IMR-90 (cell line): ENCODE data around the gene RNF40. TPM values are rescaled to one million over a fixed set of nuclear protein-coding genes. Genes with fewer than 3 reads are reported as not detected.

Experiments
- ATAC-seq: fragments of 200-7000 bp; cut with Tn5 transposase; 2 replicates; pipeline ENCODE4 v1.9.1; 2020; ENCODE audit warnings: low read depth, mild to moderate bottlenecking, moderate library complexity
- BruUV-seq: library from RNA; stranded (reverse); fragments of 400-500 nt; replicated peaks from 2 replicates; lab custom pipeline; 2021; lab: Mats Ljungman, UMichigan
- CTCF ChIA-PET: fragments of 300-600 bp; formaldehyde crosslinking; extraction: SDS; loops from one replicate; lab custom pipeline; 2021; ENCODE audit warnings: antibody characterized with exemption; lab: Yijun Ruan, JAX
- POLR2A ChIA-PET: fragments of 300-600 bp; sonication (Branson Sonifier 250); formaldehyde crosslinking; loops from one replicate; lab custom pipeline; 2022; ENCODE audit warnings: antibody characterized with exemption; ENCODE audit not compliant: unreplicated experiment; lab: Charles Lee
- DNase-seq: peaks from one replicate; pipeline ENCODE4 v3.0.0; 2013
- H2AFZ ChIP-seq: replicated peaks from 2 replicates; pipeline ENCODE3; 2013; ENCODE audit warnings: low read length, mild to moderate bottlenecking; ENCODE audit not compliant: poor library complexity
- H2AK5ac ChIP-seq: 2 replicates; pipeline ENCODE4 v1.6.1; 2013; ENCODE audit warnings: low read depth, low read length, inconsistent platforms
- H2AK9ac ChIP-seq: replicated peaks from 2 replicates; pipeline ENCODE3; 2013; ENCODE audit warnings: mild to moderate bottlenecking, low read depth, low read length, moderate library complexity; ENCODE audit not compliant: poor library complexity
- H2BK120ac ChIP-seq: 2 replicates; pipeline ENCODE4 v1.6.1; 2013; ENCODE audit warnings: low read depth, low read length, inconsistent platforms
- H2BK15ac ChIP-seq: 3 replicates; pipeline ENCODE4 v1.6.1; 2013; ENCODE audit warnings: low read depth, low read length, inconsistent platforms
- H2BK20ac ChIP-seq: 2 replicates; pipeline ENCODE4 v1.6.1; 2013; ENCODE audit warnings: low read depth, mild to moderate bottlenecking, inconsistent platforms, low read length, moderate library complexity
- H2BK5ac ChIP-seq: 2 replicates; pipeline ENCODE4 v1.6.1; 2013; ENCODE audit warnings: mild to moderate bottlenecking, low read depth, low read length, inconsistent platforms; ENCODE audit not compliant: poor library complexity, severe bottlenecking
- H3K14ac ChIP-seq: replicated peaks from 2 replicates; pipeline ENCODE4 v1.6.1; 2013; ENCODE audit warnings: low read depth, low read length, inconsistent platforms
- H3K18ac ChIP-seq: 2 replicates; pipeline ENCODE4 v1.6.1; 2013; ENCODE audit warnings: low read depth, low read length, control low read depth
- H3K23ac ChIP-seq: 2 replicates; pipeline ENCODE4 v1.6.1; 2013; ENCODE audit warnings: low read depth, low read length, inconsistent platforms
- H3K27ac ChIP-seq: 2 replicates; pipeline ENCODE4 v1.5.1; 2013; ENCODE audit warnings: mild to moderate bottlenecking, control low read depth, low read length; ENCODE audit not compliant: insufficient read depth
- H3K27me3 ChIP-seq: 2 replicates; pipeline ENCODE4 v1.6.1; 2013; ENCODE audit warnings: low read length; ENCODE audit not compliant: control insufficient read depth, insufficient read depth
- H3K36me3 ChIP-seq: 2 replicates; pipeline ENCODE4 v1.6.1; 2013; ENCODE audit warnings: low read length, mixed read lengths; ENCODE audit not compliant: control insufficient read depth, insufficient read depth
- H3K4ac ChIP-seq: 2 replicates; pipeline ENCODE4 v1.6.1; 2013; ENCODE audit warnings: low read depth, low read length, inconsistent platforms
- H3K4me1 ChIP-seq: 2 replicates; pipeline ENCODE4 v1.6.1; 2013; ENCODE audit warnings: low read length, mixed read lengths; ENCODE audit not compliant: control insufficient read depth, insufficient read depth
- H3K4me2 ChIP-seq: 2 replicates; pipeline ENCODE4 v1.6.1; 2013; ENCODE audit warnings: low read depth, mild to moderate bottlenecking, control low read depth, low read length, moderate library complexity
- H3K4me3 ChIP-seq: 2 replicates; pipeline ENCODE4 v1.5.1; 2013; ENCODE audit warnings: low read depth, mild to moderate bottlenecking, control low read depth, low read length, moderate library complexity; ENCODE audit not compliant: insufficient read depth
- H3K56ac ChIP-seq: 2 replicates; pipeline ENCODE4 v1.6.1; 2013; ENCODE audit warnings: low read length, inconsistent platforms; ENCODE audit not compliant: insufficient read depth; ENCODE audit errors: extremely low read depth
- H3K79me1 ChIP-seq, 2 experiments: 2 replicates each; pipeline ENCODE4 v1.6.1; 2013; ENCODE audit warnings: low read length in 2 of 2, inconsistent platforms in 1 of 2, low read depth in 1 of 2
- H3K9ac ChIP-seq: 2 replicates; pipeline ENCODE4 v1.6.1; 2013; ENCODE audit warnings: low read depth, low read length, control low read depth
- H3K9me1 ChIP-seq: 2 replicates; pipeline ENCODE4 v1.6.1; 2013; ENCODE audit warnings: low read length, inconsistent platforms; ENCODE audit not compliant: insufficient read depth
- H3K9me3 ChIP-seq: 2 replicates; pipeline ENCODE4 v1.6.1; 2013; ENCODE audit warnings: low read length; ENCODE audit not compliant: control insufficient read depth, insufficient read depth
- H4K20me1 ChIP-seq: 2 replicates; pipeline ENCODE4 v1.6.1; 2013; ENCODE audit warnings: low read length, inconsistent platforms; ENCODE audit not compliant: insufficient read depth
- H4K5ac ChIP-seq: 2 replicates; pipeline ENCODE4 v1.6.1; 2013; ENCODE audit warnings: mild to moderate bottlenecking, low read depth, low read length, control low read depth
- H4K8ac ChIP-seq, 2 experiments: 2 replicates each; pipeline ENCODE4 v1.6.1; 2013; ENCODE audit warnings: low read depth in 2 of 2, low read length in 2 of 2, control low read depth in 1 of 2, inconsistent platforms in 1 of 2
- H4K91ac ChIP-seq: 2 replicates; pipeline ENCODE4 v1.6.1; 2013; ENCODE audit warnings: low read depth, low read length, inconsistent platforms; ENCODE audit not compliant: insufficient read depth
- MAFK ChIP-seq: IDR thresholded peaks from 2 replicates; pipeline ENCODE4 v1.6.1; 2012; ENCODE audit warnings: low read depth, low read length, improper control_type of control experiment
- MAZ ChIP-seq: IDR thresholded peaks from 2 replicates; pipeline ENCODE4 v1.6.1; 2012; ENCODE audit warnings: low read depth, mild to moderate bottlenecking, low read length, improper control_type of control experiment, moderate library complexity, borderline replicate concordance
- MXI1 ChIP-seq: IDR thresholded peaks from 2 replicates; pipeline ENCODE4 v1.6.1; 2012; ENCODE audit warnings: low read depth, mild to moderate bottlenecking, low read length, moderate library complexity, borderline replicate concordance
- POLR2A ChIP-seq: IDR thresholded peaks from 2 replicates; pipeline ENCODE4 v1.6.1; 2012; ENCODE audit warnings: mild to moderate bottlenecking, low read depth, low read length
- WGBS, 2 experiments: methylation state at CpG; one replicate each; pipeline versions ENCODE4 v1.1.5 to v1.1.7; 2013; ENCODE audit warnings: missing lambda C conversion rate in 2 of 2; ENCODE audit not compliant: insufficient read length in 1 of 2; ENCODE audit errors: extremely low coverage in 2 of 2; 5-methylcytosine and 5-hydroxymethylcytosine counted together
- dilution Hi-C: fragments of 300-500 bp; cut with HindIII; formaldehyde crosslinking; loops from one replicate; pipeline ENCODE4 v1.14.3; 2018; ENCODE audit warnings: low sequenced_read_pairs; ENCODE audit not compliant: unreplicated experiment
- in situ Hi-C: fragments of 300-500 bp; cut with MboI; formaldehyde crosslinking; loops from 3 replicates; pipeline ENCODE4 v1.14.3; 2019; ENCODE audit warnings: low sequenced_read_pairs, inconsistent platforms, mixed read lengths
- intact Hi-C: fragments of 100-400 bp; cut with micrococcal nuclease; formaldehyde crosslinking; loops from 2 replicates; pipeline ENCODE4 v1.10.0; 2022
- polyA plus RNA-seq, 3 experiments: library from polyadenylated mRNA; depleted of rRNA; stranded (reverse); fragments of >200 nt; gene quantifications; 2 replicates each; pipeline ENCODE4 v1.2.3, GENCODE V29; 2012; ENCODE audit warnings: low replicate concordance in 1 of 3
- total RNA-seq: library from RNA; depleted of rRNA; stranded (reverse); fragments of >200 nt; gene quantifications from 2 replicates; pipeline ENCODE4 v1.2.3, GENCODE V29; 2012
- TF ChIP-seq, protein P1 (sequence below): fragments of 150-350 bp; IDR thresholded peaks from 2 replicates; pipeline ENCODE4 v1.6.1; 2016; ENCODE audit warnings: low read depth, mild to moderate bottlenecking, low read length, moderate library complexity, borderline replicate concordance

Gene RNF40
- total and polyA plus RNA-seq, 2 of the 4 experiments (the other 2 are of a cell fraction): 46.7 to 72.4 TPM

DNA sequence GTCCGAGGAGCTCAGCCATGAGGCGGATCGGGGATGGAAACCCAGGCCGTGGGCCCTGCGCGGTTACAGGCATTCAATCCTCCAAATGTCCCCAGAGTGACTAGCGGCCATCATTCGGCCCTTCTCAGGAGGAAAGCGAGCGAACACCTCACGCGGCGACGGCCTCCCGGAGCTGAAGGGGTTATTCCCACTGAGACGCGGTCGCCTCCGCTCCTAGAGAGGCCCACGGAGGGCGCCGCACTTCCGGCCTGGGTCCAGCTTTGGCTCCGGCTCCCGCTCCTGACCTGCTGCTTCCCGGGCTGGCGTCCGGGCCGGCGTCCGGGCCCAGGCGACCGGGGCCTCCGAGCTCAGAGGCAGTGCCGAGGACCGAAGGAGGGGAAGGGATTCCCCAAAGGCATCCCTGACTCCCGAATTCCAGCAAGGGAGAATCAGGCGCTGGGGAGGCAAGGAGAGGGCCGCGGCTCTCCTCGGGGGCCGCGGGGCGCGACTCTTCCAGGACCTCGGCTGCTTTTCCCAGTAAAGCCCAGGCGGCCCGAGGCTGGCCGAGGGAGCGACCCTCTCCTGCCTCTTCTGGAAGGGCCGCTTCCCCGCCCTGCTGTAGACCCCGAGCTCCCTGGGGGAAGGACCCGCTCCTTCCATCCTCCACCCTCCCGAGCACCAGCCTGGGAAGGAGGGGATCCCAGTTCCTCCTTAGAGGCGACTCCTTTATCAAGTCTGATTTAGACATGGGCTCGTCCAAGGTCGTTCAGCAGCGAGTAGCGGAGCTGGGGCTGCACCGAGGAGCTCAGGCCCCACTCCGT is 43.4 kb downstream of the RNF40 start:
- ChIA-PET CTCF (interaction anchor here (0.5 to 1.4 kb wide), 4 partner anchors 12 to 104 kb away, joined by 3 to 9 read pairs (median 4); no protein-coding TSS in a partner anchor), POLR2A (interaction anchor here (0.7 to 2.1 kb wide), 4 partner anchors 8 to 70 kb away, joined by 3 to 13 read pairs (median 8); partner anchors contain the start of gene ZNF629)
- WGBS, 2 experiments: 5% methylated on average over 20 of the region's 62 CpGs; no CpG with 5 or more reads in 1 of the 2 experiments
- H2AFZ ChIP-seq: peak overlapping the region; percentile 96
- H4K5ac ChIP-seq: peak overlapping the region; percentile 100
- peak overlapping the region; percentile 91 for H3K18ac ChIP-seq
- H4K20me1 ChIP-seq: no peaks in the 10 kb centered on the region
- peaks cover 8 to 15% of the 10 kb centered on the region in 2 experiments; a peak in 3 of 4 replicates for H3K79me1 ChIP-seq
- H3K9me3 ChIP-seq: no peaks in the 10 kb centered on the region
- dilution Hi-C loops: no loop called here
- H3K4me1 ChIP-seq: peaks cover 8% of the 10 kb centered on the region
- intact Hi-C loops: loop anchor here (1.0 to 2.0 kb wide), 2 partner anchors 18 to 69 kb away; partner anchors contain the start of gene ZNF629
- H2BK20ac ChIP-seq: no peak overlapping the region
- H3K36me3 ChIP-seq: no peaks in the 10 kb centered on the region
- TF ChIP-seq POLR2A (peak; percentile 82), MAZ (peak; percentile 82; the same call in 1 of the 2 replicates), MAFK (no peak), MXI1 (peak; percentile 46; the same call in 1 of the 2 replicates)
- TF ChIP-seq, protein P1, sequence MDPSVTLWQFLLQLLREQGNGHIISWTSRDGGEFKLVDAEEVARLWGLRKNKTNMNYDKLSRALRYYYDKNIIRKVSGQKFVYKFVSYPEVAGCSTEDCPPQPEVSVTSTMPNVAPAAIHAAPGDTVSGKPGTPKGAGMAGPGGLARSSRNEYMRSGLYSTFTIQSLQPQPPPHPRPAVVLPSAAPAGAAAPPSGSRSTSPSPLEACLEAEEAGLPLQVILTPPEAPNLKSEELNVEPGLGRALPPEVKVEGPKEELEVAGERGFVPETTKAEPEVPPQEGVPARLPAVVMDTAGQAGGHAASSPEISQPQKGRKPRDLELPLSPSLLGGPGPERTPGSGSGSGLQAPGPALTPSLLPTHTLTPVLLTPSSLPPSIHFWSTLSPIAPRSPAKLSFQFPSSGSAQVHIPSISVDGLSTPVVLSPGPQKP: peak; percentile 24; the same call in 1 of the 2 replicates
- peak overlapping the region; percentile 93 for H3K4ac ChIP-seq
- H2AK5ac ChIP-seq: peak overlapping the region; percentile 82
- H4K8ac ChIP-seq: peak overlapping the region; percentile 99 to 100
- H2BK15ac ChIP-seq: peak overlapping the region; percentile 46; the same call in 1 of the 3 replicates
- BruUV-seq: no TSS peak
- peak overlapping the region; percentile 92 for H3K23ac ChIP-seq
- peak overlapping the region; percentile 78 for H3K56ac ChIP-seq
- ATAC-seq: peak; percentile 96
- H3K27ac ChIP-seq: peak overlapping the region; percentile 85
- H3K27me3 ChIP-seq: no peaks in the 10 kb centered on the region
- H3K9me1 ChIP-seq: peaks cover 8% of the 10 kb centered on the region; the same call in 1 of the 2 replicates
- peak overlapping the region; percentile 79 for H2BK120ac ChIP-seq
- peak overlapping the region; percentile 77 for H2BK5ac ChIP-seq
- in situ Hi-C loops: no loop called here
- H2AK9ac ChIP-seq: peak overlapping the region; percentile 94
- H4K91ac ChIP-seq: peak overlapping the region; percentile 92
- peak overlapping the region; percentile 76 for H3K4me3 ChIP-seq
- peak overlapping the region; percentile 97 for H3K14ac ChIP-seq
- H3K4me2 ChIP-seq: peak overlapping the region; percentile 99
- peak overlapping the region; percentile 89 for H3K9ac ChIP-seq
- peak; percentile 74 for DNase-seq
